ENCODE data around the gene PRR9. TPM values are rescaled to one million over a fixed set of nuclear protein-coding genes. Genes with fewer than 3 reads are reported as not detected.

Gene PRR9
- total and polyA plus RNA-seq, 2 experiments from 2014 or later, result not detected

- Histone ChIP-seq H3K9me3 (ENCODE audit: low read depth) (no peaks in the 10 kb centered on the region), H3K27me3 (no peaks in the 10 kb centered on the region), H3K27ac (no peak overlapping the region), H3K4me3 (no peak overlapping the region), H3K4me1 (ENCODE audit: low read depth) (no peaks in the 10 kb centered on the region), H3K36me3 (no peaks in the 10 kb centered on the region)
- TF ChIP-seq CTCF (IDR thresholded peaks at IDR 0.05; ENCODE audit: low read depth, low read length), result no peak
- no peak for DNase-seq (ENCODE audit: low read depth in 1 of 2, low spot score in 1 of 2)
These were observed 35.7 kb downstream of the PRR9 start for GRCh38 chr1:153253076-153253475.

- Histone ChIP-seq H3K4me1 (ENCODE audit: low read depth) (no peaks in the 10 kb centered on the region), H3K36me3 (no peaks in the 10 kb centered on the region), H3K4me3 (no peak overlapping the region), H3K27me3 (peaks cover 2% of the 10 kb centered on the region), H3K9me3 (ENCODE audit: low read depth) (no peaks in the 10 kb centered on the region), H3K27ac (no peak overlapping the region)
- DNase-seq (ENCODE audit: low read depth in 1 of 2, low spot score in 1 of 2), result no peak
- no peak for TF ChIP-seq CTCF (IDR thresholded peaks at IDR 0.05; ENCODE audit: low read depth, low read length)
These were observed 36.3 kb downstream of the PRR9 start for GRCh38 chr1:153253693-153254092.

GRCh38 chr1:153259387-153259786 is 42.0 kb downstream of the PRR9 start, which contains the start of gene LORICRIN:
Gene LORICRIN, plus strand, starts transcription at chr1:153259687. Its CDS starts 1,263 bp downstream, at chr1:153260950.
- Histone ChIP-seq H3K27ac (no peak within 1 kb of the TSS), H3K9me3 (ENCODE audit: low read depth) (no peaks in the 10 kb centered on the region), H3K36me3 (no peaks in the 10 kb centered on the region), H3K27me3 (peaks cover 57% of the 10 kb centered on the region), H3K4me3 (no peak within 1 kb of the TSS), H3K4me1 (ENCODE audit: low read depth) (no peaks in the 10 kb centered on the region)
- DNase-seq (ENCODE audit: low read depth in 1 of 2, low spot score in 1 of 2), result no peak
- TF ChIP-seq CTCF (IDR thresholded peaks at IDR 0.05; ENCODE audit: low read depth, low read length), result no peak

GRCh38 chr1:153260585-153261280 is 43.3 kb downstream of the PRR9 start:
- peak overlapping the region; percentile 34 for H3K4me3 ChIP-seq
- H3K27me3 ChIP-seq, result peaks cover 59% of the 10 kb centered on the region
- no peaks in the 10 kb centered on the region for H3K36me3 ChIP-seq
- no peak overlapping the region for H3K27ac ChIP-seq
- H3K4me1 ChIP-seq (ENCODE audit: low read depth), result no peaks in the 10 kb centered on the region
- TF ChIP-seq CTCF (IDR thresholded peaks at IDR 0.05; ENCODE audit: low read depth, low read length), result no peak
- DNase-seq (ENCODE audit: low read depth in 1 of 2, low spot score in 1 of 2), result peak; percentile 4 to 39
- no peaks in the 10 kb centered on the region for H3K9me3 ChIP-seq (ENCODE audit: low read depth)

GRCh38 chr1:153261281-153262069 is 44.1 kb downstream of the PRR9 start:
- H3K9me3 ChIP-seq (ENCODE audit: low read depth), result no peaks in the 10 kb centered on the region
- H3K4me3 ChIP-seq, result peak overlapping the region; percentile 34
- H3K27ac ChIP-seq, result no peak overlapping the region
- TF ChIP-seq CTCF (IDR thresholded peaks at IDR 0.05; ENCODE audit: low read depth, low read length), result no peak
- H3K4me1 ChIP-seq (ENCODE audit: low read depth), result no peaks in the 10 kb centered on the region
- peak; percentile 35 to 70 for DNase-seq (ENCODE audit: low read depth in 1 of 2, low spot score in 1 of 2)
- H3K27me3 ChIP-seq, result peaks cover 59% of the 10 kb centered on the region
- H3K36me3 ChIP-seq, result no peaks in the 10 kb centered on the region

Measured in cardiac muscle cell (in vitro differentiated cells and primary cell).